KMS-11 (cell line): ENCODE data around the gene MCOLN3.
"Not testable (repeated sequence)": the region's sequence is repeated elsewhere in the genome, so short reads cannot be mapped to it uniquely, and the experiment has no call there.

Experiments
- H2AFZ ChIP-seq: fragments of 200-600 bp; sonication (generic); 2 replicates; pipeline ENCODE4 v1.6.1; 2016; ENCODE audit warnings: antibody characterized with exemption, mixed run types, low read depth
- H3K27ac ChIP-seq: fragments of 200-600 bp; sonication (generic); 2 replicates; pipeline ENCODE4 v1.6.1; 2016; ENCODE audit warnings: mild to moderate bottlenecking, mixed run types
- H3K27me3 ChIP-seq: fragments of 200-600 bp; sonication (generic); 2 replicates; pipeline ENCODE4 v1.6.1; 2017; ENCODE audit warnings: mild to moderate bottlenecking, low read depth, mixed run types, moderate library complexity; ENCODE audit not compliant: insufficient read depth
- H3K36me3 ChIP-seq: fragments of 200-600 bp; sonication (generic); 2 replicates; pipeline ENCODE4 v1.6.1; 2017; ENCODE audit warnings: mild to moderate bottlenecking, mixed run types; ENCODE audit not compliant: insufficient read depth
- H3K4me1 ChIP-seq: fragments of 200-600 bp; sonication (generic); 2 replicates; pipeline ENCODE4 v1.6.1; 2016; ENCODE audit warnings: mild to moderate bottlenecking, low read depth, mixed run types; ENCODE audit not compliant: poor library complexity, severe bottlenecking
- H3K4me2 ChIP-seq: fragments of 200-600 bp; sonication (generic); 2 replicates; pipeline ENCODE4 v1.7.0; 2016; ENCODE audit warnings: mild to moderate bottlenecking, mixed run types
- H3K4me3 ChIP-seq: fragments of 200-600 bp; sonication (generic); IDR thresholded peaks from 2 replicates; pipeline ENCODE4 v1.6.1; 2017; ENCODE audit warnings: low read depth, low read length, mixed read lengths; ENCODE audit not compliant: insufficient read depth
- H3K79me2 ChIP-seq: fragments of 200-600 bp; sonication (generic); 2 replicates; pipeline ENCODE4 v1.6.1; 2016; ENCODE audit warnings: low read depth, mixed run types; ENCODE audit not compliant: insufficient read depth
- H3K9ac ChIP-seq: fragments of 200-600 bp; sonication (generic); 2 replicates; pipeline ENCODE4 v1.6.1; 2016; ENCODE audit warnings: mild to moderate bottlenecking, mixed run types
- H4K20me1 ChIP-seq: fragments of 200-600 bp; sonication (generic); 2 replicates; pipeline ENCODE4 v1.6.1; 2016; ENCODE audit warnings: mild to moderate bottlenecking, mixed run types; ENCODE audit not compliant: insufficient read depth
- CTCF ChIP-seq: fragments of 200-600 bp; sonication (generic); conservative IDR thresholded peaks from 2 replicates; pipeline ENCODE4 v1.6.1; 2017; ENCODE audit warnings: low read depth, mild to moderate bottlenecking, antibody characterized with exemption, low read length, moderate library complexity, mixed read lengths

The MCOLN3 gene

GRCh38 chr1:85025940-85026339 is 22.4 kb downstream of the MCOLN3 start:
- TF ChIP-seq CTCF = no peak
- Histone ChIP-seq H3K4me1 (no peaks in the 10 kb centered on the region), H3K9ac (no peak overlapping the region), H4K20me1 (no peaks in the 10 kb centered on the region), H3K36me3 (no peaks in the 10 kb centered on the region), H3K4me2 (no peak overlapping the region), H3K79me2 (no peaks in the 10 kb centered on the region), H3K27me3 (no peaks in the 10 kb centered on the region), H2AFZ (no peak overlapping the region), H3K4me3 (no peak overlapping the region), H3K27ac (no peak overlapping the region)

GRCh38 chr1:85024736-85025135 is 23.6 kb downstream of the MCOLN3 start:
- TF ChIP-seq CTCF = no peak
- Histone ChIP-seq H3K27ac (no peak overlapping the region), H3K27me3 (no peaks in the 10 kb centered on the region), H3K4me2 (no peak overlapping the region), H3K9ac (no peak overlapping the region), H3K4me1 (no peaks in the 10 kb centered on the region), H2AFZ (no peak overlapping the region), H3K79me2 (no peaks in the 10 kb centered on the region), H3K36me3 (no peaks in the 10 kb centered on the region), H3K4me3 (no peak overlapping the region), H4K20me1 (no peaks in the 10 kb centered on the region)

GRCh38 chr1:85022700-85023099 is 25.6 kb downstream of the MCOLN3 start:
- no peak overlapping the region for H3K27ac ChIP-seq
- H3K4me1 ChIP-seq = no peaks in the 10 kb centered on the region
- no peak overlapping the region for H3K4me3 ChIP-seq
- no peaks in the 10 kb centered on the region for H3K27me3 ChIP-seq
- no peak overlapping the region for H3K9ac ChIP-seq
- TF ChIP-seq CTCF = no peak
- no peaks in the 10 kb centered on the region for H3K36me3 ChIP-seq
- H2AFZ ChIP-seq = no peak overlapping the region
- no peaks in the 10 kb centered on the region for H3K79me2 ChIP-seq
- no peaks in the 10 kb centered on the region for H4K20me1 ChIP-seq
- H3K4me2 ChIP-seq = no peak overlapping the region

GRCh38 chr1:85019994-85020393 is 28.3 kb downstream of the MCOLN3 start:
- Histone ChIP-seq H3K79me2 (no peaks in the 10 kb centered on the region), H3K9ac (no peak overlapping the region), H3K4me3 (no peak overlapping the region), H3K27me3 (no peaks in the 10 kb centered on the region), H3K27ac (no peak overlapping the region), H3K36me3 (no peaks in the 10 kb centered on the region), H2AFZ (no peak overlapping the region), H3K4me2 (no peak overlapping the region), H3K4me1 (no peaks in the 10 kb centered on the region), H4K20me1 (no peaks in the 10 kb centered on the region)
- no peak for TF ChIP-seq CTCF

GRCh38 chr1:85015826-85016225 is 32.5 kb downstream of the MCOLN3 start:
- H3K4me3 ChIP-seq = no peak overlapping the region
- H3K27ac ChIP-seq = no peak overlapping the region
- H4K20me1 ChIP-seq = no peaks in the 10 kb centered on the region
- no peaks in the 10 kb centered on the region for H3K27me3 ChIP-seq
- TF ChIP-seq CTCF = no peak
- H3K79me2 ChIP-seq = no peaks in the 10 kb centered on the region
- no peak overlapping the region for H3K4me2 ChIP-seq
- H3K9ac ChIP-seq = no peak overlapping the region
- H2AFZ ChIP-seq = no peak overlapping the region
- no peaks in the 10 kb centered on the region for H3K4me1 ChIP-seq
- H3K36me3 ChIP-seq = no peaks in the 10 kb centered on the region

- H3K79me2 ChIP-seq, H4K20me1 ChIP-seq, H3K9ac ChIP-seq, H3K4me1 ChIP-seq, H3K27me3 ChIP-seq, H3K36me3 ChIP-seq, H3K27ac ChIP-seq, H3K4me3 ChIP-seq, H3K4me2 ChIP-seq, H2AFZ ChIP-seq: not testable (repeated sequence)
Observed at GRCh38 chr1:85005641-85006040, 42.7 kb downstream of the MCOLN3 start.
